ENCODE measurements around the gene ZNF678. TPM values are rescaled to one million over a fixed set of nuclear protein-coding genes. Genes with fewer than 3 reads are reported as not detected.

ZNF678 gene
- total RNA-seq (ENCODE audit: insufficient read depth, low replicate concordance), result 21.4 TPM

DNA sequence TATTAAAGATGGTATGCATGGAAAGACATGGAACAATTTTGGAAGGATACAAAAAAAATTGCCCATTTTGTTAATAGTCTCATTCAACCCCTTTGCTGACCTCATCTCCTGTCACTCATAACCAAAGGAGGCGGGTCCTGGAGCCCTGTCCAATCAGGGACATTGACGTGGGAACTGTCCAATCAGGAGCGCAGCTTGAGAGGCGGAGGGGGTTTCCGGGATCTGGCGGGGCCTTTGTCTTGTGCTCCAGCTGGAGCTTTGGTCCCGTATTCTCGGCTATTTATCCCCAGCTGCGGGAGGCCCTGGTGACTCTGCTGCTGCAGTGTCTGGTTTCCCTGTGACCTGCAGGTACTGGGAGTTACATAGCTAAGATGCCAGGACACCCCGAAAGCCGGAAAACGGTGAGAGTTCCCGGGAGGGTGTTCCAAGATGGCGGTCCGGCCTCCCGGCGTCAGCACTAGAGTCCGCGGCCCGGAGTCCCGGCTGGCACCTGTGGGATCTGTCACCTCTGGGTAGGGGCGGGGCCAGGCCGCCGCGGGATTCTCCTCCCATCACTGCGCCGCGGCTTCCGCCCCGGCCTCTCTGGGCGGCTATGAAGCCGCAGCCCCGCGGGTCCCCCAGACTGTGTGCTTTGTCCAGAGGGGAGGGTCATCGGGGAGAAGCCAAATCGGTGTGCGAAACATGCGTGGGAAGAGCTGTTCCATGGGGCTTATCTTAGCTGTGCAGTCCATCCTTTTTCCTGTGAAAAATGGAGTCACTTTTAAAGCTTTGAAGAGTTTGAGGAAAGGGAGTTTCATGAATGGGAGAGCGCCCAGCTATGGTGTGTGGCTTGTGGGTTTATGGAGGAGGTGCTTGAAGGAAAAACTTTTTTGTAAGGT is at the start of gene ZNF678:
Gene ZNF678 (plus strand): TSS at position 233 of the 878 bp plus-strand sequence. CDS start 87,436 bp downstream, outside the sequence.
- peak; percentile 97 for DNase-seq (ENCODE audit: low spot score)

DNA sequence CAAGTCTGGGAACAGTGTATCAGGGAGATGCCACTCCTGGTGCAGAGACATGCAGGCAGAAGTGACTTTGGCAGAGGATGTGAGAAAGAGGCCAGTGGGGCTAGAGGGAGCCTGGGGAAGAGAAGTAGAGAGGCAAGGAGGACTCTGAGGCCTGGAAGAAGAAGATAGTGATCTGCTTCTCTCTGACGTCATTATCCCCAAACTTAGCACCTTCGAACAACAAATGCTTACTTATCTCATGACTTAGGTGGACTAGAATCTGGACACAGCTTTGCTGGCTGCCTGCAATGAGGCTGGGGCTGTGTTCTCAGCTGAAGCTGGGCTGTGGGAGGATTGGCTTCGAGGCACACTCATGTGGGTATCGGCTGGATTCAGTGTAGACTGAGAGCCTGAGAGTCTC is 44.5 kb upstream of the ZNF678 start:
- no peak for DNase-seq (ENCODE audit: low spot score)

DNA sequence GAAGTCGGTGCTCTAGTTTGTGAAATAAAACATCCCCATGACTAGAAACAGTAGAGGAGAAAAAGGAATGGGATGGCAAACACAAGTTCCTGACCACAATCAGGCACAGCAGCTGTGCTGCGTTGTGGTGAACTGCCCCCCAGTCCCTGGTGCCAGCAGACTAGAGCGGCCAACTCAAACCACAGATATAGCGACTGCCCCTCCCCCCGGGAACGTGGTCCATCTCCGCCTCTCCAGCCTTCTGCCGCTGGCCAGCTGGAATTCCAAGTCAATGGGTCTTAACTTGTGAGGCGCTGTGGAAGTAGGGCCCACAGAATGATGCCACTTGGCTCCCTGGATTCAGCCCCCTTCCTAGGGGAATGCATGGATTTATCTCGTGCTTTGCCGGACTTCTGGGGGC is 41.6 kb upstream of the ZNF678 start:
- DNase-seq (ENCODE audit: low spot score), result no peak

DNA sequence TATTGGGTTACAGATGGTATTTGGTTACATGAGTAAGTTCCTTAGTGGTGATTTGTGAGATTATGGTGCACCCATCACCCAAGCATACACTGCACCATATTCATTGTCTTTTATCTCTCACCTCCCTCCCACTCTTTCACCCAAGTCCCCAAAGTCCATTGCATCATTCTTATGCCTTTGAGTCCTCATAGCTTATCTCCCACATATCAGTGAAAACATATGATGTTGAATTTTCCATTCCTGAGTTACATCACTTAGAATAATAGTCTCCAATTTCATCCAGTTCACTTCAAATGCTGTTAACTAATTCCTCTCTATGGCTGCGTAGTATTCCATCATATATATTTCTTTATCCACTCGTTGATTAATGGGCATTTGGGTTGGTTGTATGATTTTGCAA is 36.8 kb upstream of the ZNF678 start:
- no peak for DNase-seq (ENCODE audit: low spot score)

DNA sequence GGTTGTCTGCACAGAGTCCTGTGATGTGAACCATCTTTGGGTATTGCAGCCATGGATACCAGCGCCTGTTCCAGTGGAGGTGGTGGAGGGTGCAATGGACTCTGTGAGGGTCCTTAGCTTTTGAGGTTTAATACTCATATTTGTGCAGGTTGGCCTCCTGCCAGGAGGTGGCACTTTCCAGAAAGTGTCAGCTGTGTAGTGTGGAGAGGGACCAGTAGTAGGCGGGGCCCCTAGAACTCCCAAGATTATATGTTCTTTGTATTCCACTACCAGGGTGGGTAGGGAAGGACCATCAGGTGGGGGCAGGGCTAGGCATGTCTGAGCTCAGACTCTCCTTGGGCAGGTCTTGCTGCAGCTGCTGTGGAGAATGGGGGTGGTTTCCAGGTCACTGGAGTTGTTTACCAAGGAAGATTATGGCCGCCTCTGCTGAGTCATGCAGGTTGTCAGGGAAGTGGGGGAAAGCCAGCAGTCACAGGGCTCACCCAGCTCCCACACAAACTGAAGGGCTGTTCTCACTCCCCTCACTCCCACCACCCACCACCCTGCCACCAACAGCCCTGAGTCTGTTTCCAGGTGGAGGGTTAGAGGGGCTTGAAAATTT is 31.2 kb upstream of the ZNF678 start:
- DNase-seq (ENCODE audit: low spot score), result no peak

DNA sequence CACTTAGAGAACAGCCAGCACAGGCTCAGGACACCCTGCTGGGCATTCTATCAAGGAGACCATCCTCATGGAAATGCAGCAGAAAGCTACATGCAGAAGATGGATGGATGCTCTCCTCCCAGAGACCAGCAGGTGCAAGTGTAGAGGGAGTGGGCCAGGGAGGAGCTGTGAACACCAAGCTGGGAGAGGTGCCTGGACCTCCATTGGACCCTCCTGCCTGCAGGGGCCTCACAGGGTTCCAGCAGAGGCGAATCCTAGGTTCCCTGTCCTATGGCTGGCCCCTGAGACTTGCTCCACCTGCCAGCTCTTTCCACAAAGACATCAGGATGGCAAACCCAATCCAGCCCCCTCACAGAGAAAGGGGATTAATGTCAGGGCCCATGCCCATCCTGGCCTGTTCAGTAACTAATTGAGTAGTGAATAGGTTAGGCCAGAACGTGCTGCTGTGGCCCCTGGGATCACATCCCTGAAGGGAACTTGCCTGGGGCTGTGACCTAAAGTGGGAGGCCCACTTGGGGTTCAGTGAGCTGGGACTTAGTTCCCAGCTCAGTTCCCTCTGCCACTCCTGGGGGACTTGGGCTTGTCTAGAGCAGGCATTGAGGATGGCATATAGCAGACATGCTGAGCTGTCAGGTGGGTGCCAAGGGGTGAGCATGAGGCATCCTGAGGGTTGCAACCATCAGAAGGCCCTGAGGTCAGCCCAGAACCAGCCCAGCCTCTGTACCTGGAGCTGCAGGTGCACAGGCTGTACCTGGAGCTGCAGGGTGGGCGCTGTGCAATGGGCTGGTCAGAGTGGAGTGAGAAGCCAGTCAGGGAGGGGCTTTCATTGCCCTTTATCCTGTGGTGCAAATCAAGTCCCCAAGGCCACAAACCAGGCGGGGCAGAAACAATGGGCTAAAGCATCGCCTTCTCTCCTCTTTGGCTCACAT is 22.9 kb upstream of the ZNF678 start:
- DNase-seq (ENCODE audit: low spot score), result no peak

DNA sequence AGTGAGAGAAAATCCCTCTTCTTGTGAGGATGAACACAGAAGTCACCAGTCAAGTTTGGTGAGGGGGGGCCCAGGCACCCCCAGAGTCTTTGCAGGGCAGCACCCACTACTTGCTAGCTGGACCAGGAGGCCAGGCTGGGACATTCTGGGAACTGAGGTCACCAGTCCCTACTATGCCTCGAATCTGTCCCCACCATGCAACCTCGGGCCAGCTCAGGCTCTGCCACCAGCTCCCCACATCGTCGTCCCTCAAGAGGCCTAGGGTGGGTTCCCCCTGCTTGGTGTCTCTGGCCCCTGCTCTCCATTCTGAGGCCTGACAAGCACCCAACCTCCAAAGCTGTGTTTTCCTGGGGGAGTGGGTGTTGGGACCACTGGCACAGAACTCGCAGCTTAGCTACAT is 22.2 kb upstream of the ZNF678 start:
- DNase-seq (ENCODE audit: low spot score), result no peak

DNA sequence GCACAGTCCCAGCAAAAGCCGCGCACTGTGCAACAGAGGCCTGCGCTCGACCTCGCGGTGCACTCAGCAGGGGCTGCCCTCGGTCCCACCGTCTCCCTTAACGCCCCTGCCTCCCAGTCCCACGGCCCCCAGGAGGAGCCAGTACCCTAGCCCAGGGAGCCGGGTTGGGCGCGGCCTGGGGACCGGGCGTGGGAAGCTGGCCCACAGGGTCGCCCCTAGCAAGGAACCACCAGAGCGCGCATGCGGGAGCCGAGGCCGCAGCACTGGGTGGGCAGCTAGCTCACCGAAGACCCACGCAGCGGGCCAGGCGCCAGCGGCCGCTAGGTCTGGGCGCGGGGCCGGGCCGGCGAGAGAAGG is 21.6 kb upstream of the ZNF678 start:
- DNase-seq (ENCODE audit: low spot score), result no peak

DNA sequence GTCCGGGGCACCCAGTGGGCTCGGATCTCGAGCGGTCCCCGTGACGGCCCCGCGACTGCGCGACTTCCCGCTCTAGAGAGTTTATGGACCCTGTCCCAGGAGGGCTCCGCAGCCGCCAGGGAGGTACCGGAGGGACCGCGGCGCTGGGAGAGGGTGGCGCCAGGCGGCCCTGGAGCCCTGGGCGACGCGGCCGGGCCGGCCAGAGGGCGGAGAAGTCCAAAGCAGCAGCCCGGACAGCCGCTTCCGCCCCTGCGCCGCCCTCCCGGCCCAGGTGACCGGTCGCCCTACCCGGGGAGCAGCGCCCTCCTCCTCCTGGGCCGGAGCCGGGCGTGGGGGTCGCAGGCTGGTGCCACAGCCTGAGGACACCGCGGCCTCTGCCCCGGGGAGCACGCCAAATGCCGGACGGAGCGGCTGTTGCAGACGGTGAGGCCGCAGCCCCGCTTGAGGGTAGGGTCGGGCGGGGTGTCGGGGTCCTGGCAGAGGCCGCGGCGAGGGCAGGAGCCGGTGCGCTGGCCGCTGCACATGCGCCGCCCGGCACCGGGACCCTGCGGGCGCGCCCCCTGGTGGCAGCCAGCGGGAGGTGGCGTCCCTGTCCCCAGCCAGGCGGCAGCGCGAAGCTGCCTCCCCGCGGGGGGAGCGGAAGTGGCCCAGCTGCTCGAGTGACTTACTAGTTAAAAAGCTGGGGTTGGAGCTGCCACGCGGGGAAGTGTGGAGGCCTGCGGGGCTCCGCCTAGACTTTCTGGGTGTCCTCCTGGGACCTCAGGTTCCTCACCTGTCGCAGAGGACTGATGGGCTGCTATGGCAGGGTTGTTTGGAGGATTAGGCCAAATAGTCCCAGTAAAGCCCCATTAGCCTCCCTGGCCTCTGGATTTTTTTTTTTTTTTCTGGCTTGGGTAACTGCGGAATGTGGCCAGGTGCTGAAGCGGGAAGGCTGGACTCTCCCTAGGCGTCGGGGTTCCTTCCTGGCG is 20.9 kb upstream of the ZNF678 start:
- DNase-seq (ENCODE audit: low spot score), result peak; percentile 72

DNA sequence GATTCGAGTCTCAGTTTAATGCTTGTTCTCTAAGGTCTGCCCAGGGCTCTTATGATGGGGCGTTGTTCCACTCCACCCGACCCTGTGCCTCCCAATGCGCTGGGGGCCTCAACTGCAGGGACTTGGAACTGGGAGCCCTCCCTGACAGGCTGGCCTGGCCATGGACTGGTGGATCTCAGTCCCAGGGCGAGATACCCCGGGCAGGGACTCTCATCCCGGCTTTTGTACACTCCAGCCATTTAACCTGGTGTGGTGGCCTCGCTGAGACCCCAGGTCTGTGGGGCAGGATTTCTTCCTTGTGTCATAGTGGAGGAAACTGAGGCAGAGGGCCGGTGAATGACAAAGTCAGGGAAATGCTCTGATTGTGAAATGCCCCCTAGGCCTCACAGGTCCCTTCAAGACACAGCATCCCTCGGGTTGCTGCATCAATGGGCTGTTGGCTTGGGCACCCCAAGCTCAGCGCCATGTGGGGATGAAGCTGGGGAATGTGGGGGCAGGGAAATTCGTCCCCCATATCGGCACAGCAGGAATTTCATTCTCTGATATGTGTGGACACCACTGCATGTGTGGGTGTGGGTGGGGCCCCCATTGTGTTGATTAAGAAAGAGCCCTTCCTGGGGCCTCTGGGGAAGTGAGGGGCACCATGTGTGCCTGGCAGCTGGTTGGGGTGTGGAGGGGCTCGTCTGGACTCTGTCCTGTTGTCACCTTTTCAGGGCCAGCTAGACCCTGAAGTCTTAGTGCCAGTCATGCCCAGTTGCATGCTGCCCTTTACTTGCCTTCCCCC is 19.9 kb upstream of the ZNF678 start:
- DNase-seq (ENCODE audit: low spot score), result no peak

DNA sequence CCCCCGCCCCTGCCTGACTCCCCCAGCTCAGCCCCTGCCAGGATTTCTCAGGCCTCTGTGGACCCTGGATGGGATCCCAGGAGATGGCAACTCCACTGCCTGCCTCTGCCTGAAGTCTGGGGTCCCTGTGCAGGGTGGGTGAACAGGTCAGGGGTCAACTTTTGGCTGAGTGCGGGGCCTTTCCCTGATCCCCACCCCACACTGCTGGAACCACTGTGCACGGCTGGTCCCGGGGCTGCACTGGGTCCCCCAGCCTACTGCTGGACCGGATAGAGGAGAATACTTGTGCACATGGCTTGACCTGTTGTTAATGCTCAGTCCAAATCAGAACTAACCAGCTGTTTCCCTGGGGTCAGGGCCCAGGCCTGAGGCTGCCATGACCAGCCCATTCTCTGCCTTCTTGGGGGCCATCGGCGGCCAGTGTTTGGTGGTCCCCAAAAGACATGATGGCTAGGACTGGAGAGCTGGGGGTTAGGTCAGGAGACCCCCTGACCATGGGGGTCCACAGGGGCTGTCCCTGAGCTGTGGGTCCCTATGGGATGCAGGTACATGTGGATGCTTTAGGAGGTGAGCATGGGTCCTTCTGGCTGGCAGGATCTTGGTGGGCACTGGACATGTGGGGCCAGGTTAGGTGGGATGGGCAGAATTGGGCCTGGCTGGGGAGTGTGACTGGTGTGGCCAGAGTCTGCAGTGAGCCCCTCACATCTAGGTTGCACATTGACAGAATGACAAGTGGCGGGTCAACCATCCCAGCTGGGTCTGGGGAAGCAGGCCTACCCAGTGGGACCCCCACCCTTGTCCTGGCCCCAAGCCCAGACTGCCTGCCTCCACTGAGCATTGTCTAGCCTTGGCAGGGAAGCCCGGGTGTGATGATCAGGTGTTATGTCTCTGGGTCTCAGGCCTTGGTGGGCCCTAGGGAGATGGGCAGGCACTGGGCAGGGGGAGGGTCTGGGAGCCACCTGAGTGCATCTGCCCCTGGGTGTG is 19.0 kb upstream of the ZNF678 start:
- no peak for DNase-seq (ENCODE audit: low spot score)

DNA sequence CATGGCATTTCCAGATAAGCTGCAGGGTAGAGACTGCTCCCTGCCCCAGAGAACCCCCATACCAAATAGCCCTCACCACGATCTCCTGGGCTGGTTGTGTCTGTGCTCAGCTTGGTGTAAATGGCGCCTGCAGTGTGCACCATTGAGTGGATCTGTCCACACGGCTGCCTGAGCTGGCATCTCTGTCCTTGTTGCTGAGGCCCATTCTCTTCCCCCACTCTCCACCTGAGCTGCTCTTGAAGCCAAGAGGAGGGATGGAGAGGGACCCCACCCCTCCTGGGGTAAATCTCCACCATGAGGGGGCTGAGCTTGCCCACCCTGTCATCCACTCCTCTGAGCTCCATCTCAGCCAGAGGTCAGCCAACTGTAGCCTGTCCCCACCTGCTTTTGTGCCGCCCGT is 18.0 kb upstream of the ZNF678 start:
- no peak for DNase-seq (ENCODE audit: low spot score)

DNA sequence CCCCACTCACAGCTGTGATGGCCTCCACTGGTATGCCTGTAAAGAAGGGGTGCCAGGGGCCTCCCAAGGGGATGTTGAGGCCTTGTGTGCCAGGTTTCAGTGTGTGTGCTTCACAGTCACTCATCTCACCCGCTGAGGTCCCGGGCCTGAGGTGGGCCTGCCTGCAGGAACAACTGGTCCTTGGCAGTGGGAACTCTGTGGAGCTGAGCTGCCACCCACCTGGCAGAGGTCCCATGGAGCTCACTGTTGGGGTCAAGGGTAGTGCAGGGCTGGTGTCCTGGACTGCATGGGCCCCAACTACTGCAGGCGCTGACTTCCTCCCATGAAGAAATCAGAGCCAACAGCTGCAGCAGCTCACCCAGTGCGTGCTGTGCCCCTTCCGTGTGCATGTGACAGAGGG is 17.3 kb upstream of the ZNF678 start:
- DNase-seq (ENCODE audit: low spot score), result no peak

DNA sequence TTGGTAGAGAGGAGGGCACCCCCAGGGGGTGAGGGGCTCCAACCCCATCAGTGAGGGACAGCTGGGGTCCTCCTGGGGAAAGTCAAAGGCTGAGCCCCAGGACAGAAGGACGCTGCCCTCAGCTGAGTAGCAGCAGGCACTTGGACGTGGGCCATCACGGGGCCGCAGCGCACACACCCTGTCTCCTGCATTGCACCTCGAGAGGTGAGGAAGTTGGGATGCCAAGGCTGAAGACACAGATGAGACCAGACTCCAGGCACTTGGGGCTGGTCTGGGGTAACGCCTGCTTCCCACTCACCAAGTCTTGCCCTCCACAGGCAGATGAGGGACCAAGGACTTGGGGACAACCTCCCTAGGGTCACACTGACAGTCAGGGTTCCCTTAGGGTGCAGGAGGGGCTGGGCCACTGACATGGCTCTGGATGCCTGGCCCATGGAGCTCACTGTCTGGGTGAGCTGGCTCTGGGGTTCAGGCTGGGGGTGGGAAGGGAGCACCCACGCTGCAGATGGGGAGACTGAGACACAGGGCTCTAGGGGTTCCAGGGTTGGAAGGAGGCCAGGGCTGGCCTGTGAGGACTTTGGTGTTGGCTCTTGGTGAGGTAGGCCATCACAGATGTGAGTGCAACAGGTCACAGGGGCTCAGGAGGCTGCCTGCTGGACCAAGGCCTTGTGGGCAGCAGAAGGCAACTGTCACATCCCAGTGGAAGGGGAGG is 16.6 kb upstream of the ZNF678 start:
- DNase-seq (ENCODE audit: low spot score), result no peak

DNA sequence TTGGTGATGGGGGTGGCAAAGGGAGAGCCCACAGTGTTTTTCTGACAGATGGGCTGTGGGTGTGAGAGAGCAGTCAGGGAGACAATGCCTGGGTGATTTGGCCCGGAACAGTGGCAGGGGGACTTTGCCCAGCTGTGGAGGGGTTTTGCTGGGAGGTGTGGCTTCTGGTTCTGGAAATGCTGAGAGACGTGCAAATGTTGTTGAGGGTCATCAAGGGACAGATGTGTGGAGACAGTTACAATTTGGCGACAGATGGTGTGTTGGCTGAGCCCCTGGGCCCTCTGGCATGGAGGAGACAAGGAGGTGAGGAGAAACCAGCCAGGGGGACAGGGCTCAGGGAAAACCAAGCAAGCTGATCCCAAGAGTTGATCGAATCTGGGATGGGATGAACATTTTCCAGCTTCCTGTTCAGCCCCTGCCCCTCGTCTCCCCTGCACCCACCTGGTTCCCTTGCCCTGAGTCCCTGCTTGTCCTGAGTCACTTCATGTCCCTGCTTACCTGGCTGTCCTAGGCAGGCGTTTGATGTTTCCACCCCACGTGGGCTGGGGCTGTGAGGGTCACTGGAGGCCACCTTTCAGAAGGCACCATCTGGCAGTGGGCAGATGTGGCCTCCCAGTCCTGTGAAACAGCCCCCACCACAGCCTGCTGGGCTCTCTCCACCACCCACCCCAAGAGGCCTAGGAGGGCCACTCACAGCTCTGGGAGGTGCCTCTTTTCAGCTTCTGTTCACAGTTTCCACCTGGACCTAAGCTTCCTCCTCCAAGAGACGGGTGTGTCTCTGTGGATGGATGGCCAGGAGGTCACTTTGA is 15.8 kb upstream of the ZNF678 start:
- no peak for DNase-seq (ENCODE audit: low spot score)

DNA sequence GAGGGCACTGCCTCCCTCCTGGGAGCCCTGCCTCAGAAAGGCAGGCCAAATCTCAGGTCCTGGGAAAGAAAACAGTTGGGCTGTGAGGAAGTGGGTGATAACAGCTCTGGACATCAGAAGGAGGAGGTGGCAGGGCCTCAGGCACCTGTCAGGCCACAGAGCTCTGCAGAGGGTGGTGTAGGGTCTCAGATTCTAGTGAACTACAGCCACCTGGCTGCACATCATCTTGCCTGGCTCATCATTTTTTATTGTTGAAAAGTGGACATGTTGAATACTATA is 15.3 kb upstream of the ZNF678 start:
- no peak for DNase-seq (ENCODE audit: low spot score)

DNA sequence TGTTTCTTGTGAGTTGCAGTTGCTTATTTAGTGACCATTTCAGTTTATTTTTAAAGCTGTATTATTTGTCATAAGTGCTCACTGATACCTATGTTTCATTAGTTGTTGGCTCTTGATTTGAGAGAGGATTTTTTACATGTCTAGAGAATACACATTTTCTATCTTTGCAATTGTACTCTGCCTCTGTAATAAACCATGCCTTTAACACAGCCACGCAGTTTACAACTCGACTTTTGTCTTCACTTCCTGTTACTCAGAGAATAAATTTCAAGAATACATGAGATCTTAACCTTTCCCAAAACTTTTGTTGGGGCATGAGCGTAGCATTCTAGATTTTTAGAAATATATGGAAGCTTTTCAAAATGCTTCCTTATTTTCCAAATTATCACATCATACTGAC is 14.9 kb upstream of the ZNF678 start:
- no peak for DNase-seq (ENCODE audit: low spot score)

DNA sequence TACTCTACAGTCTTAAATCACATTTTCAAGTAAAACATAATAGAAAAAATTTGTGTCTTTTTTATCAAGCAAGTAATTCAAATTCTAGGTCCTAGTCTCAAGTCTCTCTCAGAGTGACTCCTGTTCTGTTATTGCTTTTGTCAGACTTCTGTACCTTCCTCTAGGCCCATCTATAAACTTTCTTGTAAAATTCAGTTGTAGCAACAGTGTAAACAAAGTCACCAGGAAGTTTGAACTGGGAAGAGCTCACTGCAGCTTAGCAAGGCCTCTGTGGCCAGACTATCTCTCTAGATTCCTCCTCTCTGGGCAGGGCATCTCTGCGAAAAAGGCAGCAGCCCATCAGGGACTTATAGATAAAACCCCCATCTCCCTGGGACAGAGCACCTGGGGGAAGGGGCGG is 13.5 kb upstream of the ZNF678 start:
- DNase-seq (ENCODE audit: low spot score), result no peak

All from umbilical cord (tissue), 2 donors.